Retinal pigment epithelial cell (primary cell): ENCODE results near the gene METRN.

Experiments used
- DNase-seq: peaks from one replicate; pipeline ENCODE4 v3.0.0-alpha.2; 2010; ENCODE audit warnings: low read depth
- H3K4me3 ChIP-seq: 2 replicates; pipeline ENCODE4 v1.5.1; 2011; ENCODE audit warnings: mild to moderate bottlenecking, low read length, control low read depth, moderate library complexity
- TF ChIP-seq, protein P1 (sequence below): conservative IDR thresholded peaks from 2 replicates; pipeline ENCODE4 v1.5.1; 2011; ENCODE audit warnings: low read depth, low read length, control low read depth, inconsistent platforms

METRN gene

GRCh38 chr16:704552-705380 lies 10.2 kb upstream of the METRN start:
- TF ChIP-seq, protein P1, sequence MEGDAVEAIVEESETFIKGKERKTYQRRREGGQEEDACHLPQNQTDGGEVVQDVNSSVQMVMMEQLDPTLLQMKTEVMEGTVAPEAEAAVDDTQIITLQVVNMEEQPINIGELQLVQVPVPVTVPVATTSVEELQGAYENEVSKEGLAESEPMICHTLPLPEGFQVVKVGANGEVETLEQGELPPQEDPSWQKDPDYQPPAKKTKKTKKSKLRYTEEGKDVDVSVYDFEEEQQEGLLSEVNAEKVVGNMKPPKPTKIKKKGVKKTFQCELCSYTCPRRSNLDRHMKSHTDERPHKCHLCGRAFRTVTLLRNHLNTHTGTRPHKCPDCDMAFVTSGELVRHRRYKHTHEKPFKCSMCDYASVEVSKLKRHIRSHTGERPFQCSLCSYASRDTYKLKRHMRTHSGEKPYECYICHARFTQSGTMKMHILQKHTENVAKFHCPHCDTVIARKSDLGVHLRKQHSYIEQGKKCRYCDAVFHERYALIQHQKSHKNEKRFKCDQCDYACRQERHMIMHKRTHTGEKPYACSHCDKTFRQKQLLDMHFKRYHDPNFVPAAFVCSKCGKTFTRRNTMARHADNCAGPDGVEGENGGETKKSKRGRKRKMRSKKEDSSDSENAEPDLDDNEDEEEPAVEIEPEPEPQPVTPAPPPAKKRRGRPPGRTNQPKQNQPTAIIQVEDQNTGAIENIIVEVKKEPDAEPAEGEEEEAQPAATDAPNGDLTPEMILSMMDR = no peak
- no peak for DNase-seq
- no peak overlapping the region for H3K4me3 ChIP-seq

DNA sequence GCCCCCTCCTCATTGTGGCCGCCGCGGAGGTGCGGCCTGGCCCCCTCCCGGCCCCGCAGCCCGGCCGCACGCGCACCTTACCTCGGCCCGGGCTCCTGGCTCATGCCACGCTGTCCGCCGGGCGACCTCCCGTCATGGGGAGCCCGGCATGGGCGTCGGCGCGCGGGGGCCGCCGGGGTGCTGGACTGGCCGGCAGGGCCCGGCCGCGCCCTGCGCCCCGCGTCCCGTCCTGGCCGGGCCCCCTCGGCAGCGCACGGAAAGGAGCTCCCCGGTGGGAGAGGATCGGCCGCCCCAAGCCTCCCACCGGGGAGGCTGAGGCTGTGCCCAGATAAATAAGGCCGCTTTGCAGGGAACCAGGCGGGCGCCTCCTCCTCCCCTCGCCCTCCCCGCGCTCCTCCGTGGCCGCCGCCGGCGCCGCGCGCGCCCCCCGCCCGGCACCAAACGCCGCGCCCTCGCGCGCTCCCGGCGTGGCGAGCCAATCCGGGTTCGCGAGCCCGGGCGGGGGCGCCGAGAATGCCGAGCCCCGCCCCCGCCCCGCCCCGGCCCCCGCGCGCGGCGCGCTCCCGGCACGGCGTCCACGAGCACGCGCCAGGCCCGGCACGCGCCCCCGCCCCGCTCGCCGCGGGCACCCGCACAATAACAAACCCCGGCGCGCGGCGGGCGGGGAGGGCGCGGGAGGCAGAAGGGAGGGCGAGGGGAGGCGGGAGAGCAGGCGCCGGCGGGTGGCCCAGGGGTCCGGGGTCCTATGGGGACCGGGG lies 9.3 kb upstream of the METRN start, which contains the start of gene FBXL16:
FBXL16 (minus strand) TSS at position 371 of the 758 bp plus-strand sequence. CDS start 8,396 bp downstream, outside the sequence.
- TF ChIP-seq, protein P1 = no peak
- no peak within 1 kb of the TSS for H3K4me3 ChIP-seq
- DNase-seq = no peak

DNA sequence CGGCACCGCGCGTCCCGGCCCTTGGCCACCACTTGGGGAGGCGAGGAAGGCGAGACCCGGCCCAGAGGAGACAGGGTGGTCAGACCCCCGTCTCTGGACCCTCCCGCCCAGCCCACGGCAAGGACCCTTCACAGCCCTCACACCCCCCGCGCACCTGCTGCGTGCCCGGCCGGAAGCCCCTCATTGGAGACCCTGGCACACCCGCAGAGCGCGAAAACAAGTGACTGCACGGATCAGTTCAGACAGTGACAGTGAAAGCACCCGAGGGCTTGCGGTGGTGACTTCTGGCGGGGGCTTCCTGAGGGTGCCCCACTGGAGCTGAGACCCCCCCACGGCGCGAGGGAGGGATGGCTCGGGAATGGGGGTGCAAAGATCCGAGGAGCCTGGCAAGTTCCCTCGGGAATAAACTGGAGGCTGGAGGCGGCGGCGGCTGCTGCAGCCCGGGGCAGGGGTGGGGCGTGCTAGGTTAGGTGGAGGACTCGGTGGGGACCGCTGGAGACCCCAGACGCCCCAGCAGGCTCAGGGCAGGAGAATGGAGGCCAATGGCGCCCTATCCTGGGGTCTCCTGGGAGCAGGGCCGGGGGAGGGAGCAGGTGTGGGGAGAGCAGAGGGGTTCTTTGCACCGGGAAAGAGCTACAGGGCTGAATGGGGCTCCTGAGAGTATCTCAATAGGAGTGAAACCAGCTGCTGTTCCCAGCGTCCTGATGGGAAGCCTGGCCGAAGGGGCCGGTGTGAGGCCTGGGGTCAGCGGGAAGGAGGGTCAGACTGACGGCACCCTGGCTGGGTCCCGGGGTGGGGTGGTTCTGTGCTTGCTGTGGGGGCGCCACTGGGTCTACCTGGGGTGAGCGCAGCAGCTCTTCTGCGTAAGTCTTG lies 8.5 kb upstream of the METRN start:
- no peak for DNase-seq
- TF ChIP-seq, protein P1 = no peak
- no peak overlapping the region for H3K4me3 ChIP-seq

GRCh38 chr16:707062-707538 lies 7.8 kb upstream of the METRN start:
- DNase-seq = no peak
- TF ChIP-seq, protein P1 = no peak
- no peak overlapping the region for H3K4me3 ChIP-seq

DNA sequence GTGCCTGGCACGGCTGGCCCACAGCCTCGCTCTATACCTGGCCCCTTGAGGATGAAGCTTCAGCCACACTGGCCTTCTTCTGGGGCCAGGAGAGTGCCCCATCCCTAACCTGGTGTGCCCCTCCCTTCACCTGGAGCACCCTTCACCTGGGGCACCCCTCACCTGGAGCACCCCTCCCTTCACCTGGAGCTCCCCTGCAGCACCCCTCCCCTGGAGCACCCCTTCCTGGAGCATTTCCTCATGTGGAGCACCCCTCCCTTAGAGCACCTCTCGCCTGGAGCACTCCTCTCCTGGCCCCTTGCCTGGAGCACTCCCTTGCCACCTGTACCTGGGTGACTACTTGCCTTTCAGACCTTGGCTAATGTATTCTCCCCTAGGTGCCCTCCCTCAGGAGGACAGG lies 6.9 kb upstream of the METRN start:
- H3K4me3 ChIP-seq = no peak overlapping the region
- TF ChIP-seq, protein P1 = no peak
- DNase-seq = no peak

DNA sequence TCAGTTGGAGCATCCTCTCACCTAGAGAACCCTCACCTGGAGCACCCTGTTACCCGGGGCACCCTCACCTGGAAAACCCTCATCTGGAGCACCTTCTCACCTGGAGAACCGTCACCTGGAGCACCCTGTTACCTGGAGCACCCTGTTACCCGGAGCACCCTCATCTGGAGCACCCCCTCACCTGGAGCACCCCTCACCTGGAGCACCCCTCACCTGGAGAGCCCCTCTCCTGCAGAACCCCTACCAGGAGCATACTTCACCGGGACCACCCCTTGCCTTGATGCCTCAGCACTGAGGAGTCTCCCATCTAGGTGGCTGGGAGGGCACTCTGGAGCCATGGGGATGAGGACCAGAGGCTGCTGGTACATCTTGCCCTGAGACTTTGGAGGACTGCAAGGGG lies 6.0 kb upstream of the METRN start:
- no peak overlapping the region for H3K4me3 ChIP-seq
- TF ChIP-seq, protein P1 = no peak
- no peak for DNase-seq
